GM23338 (cell line): ENCODE results near the gene MIPEP. TPM values are rescaled to one million over a fixed set of nuclear protein-coding genes. Genes with fewer than 3 reads are reported as not detected.

Source experiments
- ATAC-seq: fragments of 200-7000 bp; cut with Tn5 transposase; 3 replicates; pipeline ENCODE4 v1.9.1; 2020
- DNase-seq: peaks from one replicate; pipeline ENCODE4 v3.0.0-alpha.2; 2015; ENCODE audit warnings: low spot score
- H2AFZ ChIP-seq: fragments of 200-600 bp; sonication (generic); 2 replicates; pipeline ENCODE4 v1.8.0; 2016; ENCODE audit warnings: antibody characterized with exemption, mild to moderate bottlenecking, moderate library complexity
- H3F3A ChIP-seq: fragments of 200-600 bp; sonication (generic); replicated peaks from 2 replicates; pipeline ENCODE4 v1.8.0; 2017; ENCODE audit warnings: antibody characterized with exemption, mixed run types, low read depth
- H3K27ac ChIP-seq: fragments of 200-600 bp; sonication (generic); 2 replicates; pipeline ENCODE4 v1.6.1; 2016; ENCODE audit warnings: low read depth
- H3K27me3 ChIP-seq: fragments of 200-600 bp; sonication (generic); 2 replicates; pipeline ENCODE4 v1.8.0; 2016; ENCODE audit warnings: mild to moderate bottlenecking, mixed run types, moderate library complexity; ENCODE audit not compliant: insufficient read depth
- H3K36me3 ChIP-seq: fragments of 200-600 bp; sonication (generic); 2 replicates; pipeline ENCODE4 v1.8.0; 2016; ENCODE audit warnings: mild to moderate bottlenecking; ENCODE audit not compliant: insufficient read depth
- H3K4me1 ChIP-seq: fragments of 200-600 bp; sonication (generic); 2 replicates; pipeline ENCODE4 v1.8.0; 2016; ENCODE audit warnings: mild to moderate bottlenecking, moderate library complexity; ENCODE audit not compliant: insufficient read depth
- H3K4me2 ChIP-seq: fragments of 200-600 bp; sonication (generic); 2 replicates; pipeline ENCODE4 v1.7.1; 2017; ENCODE audit warnings: mixed run types
- H3K4me3 ChIP-seq: fragments of 200-600 bp; sonication (generic); 2 replicates; pipeline ENCODE4 v1.6.1; 2016; ENCODE audit warnings: mixed run types
- H3K79me2 ChIP-seq: fragments of 200-600 bp; sonication (generic); replicated peaks from 2 replicates; pipeline ENCODE4 v1.8.0; 2017; ENCODE audit warnings: mild to moderate bottlenecking; ENCODE audit not compliant: insufficient read depth
- H3K9me2 ChIP-seq: fragments of 200-600 bp; sonication (generic); 2 replicates; pipeline ENCODE4 v1.8.0; 2017; ENCODE audit not compliant: insufficient read depth
- H4K20me1 ChIP-seq: fragments of 200-600 bp; sonication (generic); replicated peaks from 2 replicates; pipeline ENCODE4 v1.8.0; 2017; ENCODE audit warnings: mild to moderate bottlenecking; ENCODE audit not compliant: insufficient read depth
- H3K27ac Mint-ChIP-seq: 2 replicates; pipeline ENCODE4 v1.8.0; 2020; ENCODE audit warnings: inconsistent platforms, mild to moderate bottlenecking, moderate library complexity, mixed read lengths
- H3K27me3 Mint-ChIP-seq: 3 replicates; pipeline ENCODE4 v1.8.0; 2022; ENCODE audit warnings: low read depth, mild to moderate bottlenecking, moderate library complexity, mixed read lengths, inconsistent platforms; ENCODE audit not compliant: insufficient read depth, poor library complexity
- H3K36me3 Mint-ChIP-seq: 3 replicates; pipeline ENCODE4 v1.8.0; 2021; ENCODE audit warnings: low read depth, mild to moderate bottlenecking, inconsistent platforms, moderate library complexity, mixed read lengths
- H3K4me1 Mint-ChIP-seq: 3 replicates; pipeline ENCODE4 v1.8.0; 2020; ENCODE audit warnings: mild to moderate bottlenecking, inconsistent platforms, mixed read lengths
- H3K4me3 Mint-ChIP-seq: 3 replicates; pipeline ENCODE4 v1.8.0; 2021; ENCODE audit warnings: moderate library complexity, mild to moderate bottlenecking, inconsistent platforms, mixed read lengths
- H3K9me3 Mint-ChIP-seq: 3 replicates; pipeline ENCODE4 v1.8.0; 2020; ENCODE audit warnings: moderate library complexity, mild to moderate bottlenecking, inconsistent platforms, mixed read lengths
- CREB1 ChIP-seq: fragments of 250-450 bp; sonication (Bioruptor Pico); IDR thresholded peaks from 2 replicates; pipeline ENCODE4 v1.5.0; 2020; ENCODE audit warnings: low read depth, mild to moderate bottlenecking, moderate library complexity
- CTCF ChIP-seq, 2 experiments: fragments of 200-600 bp in 1 of 2; sonication (generic) in 1 of 2; conservative IDR thresholded peaks; 2 replicates each; pipeline versions ENCODE4 v1.5.1 to v1.6.1; 2016 to 2017; ENCODE audit warnings: antibody characterized with exemption in 2 of 2, low read depth in 2 of 2, mild to moderate bottlenecking in 2 of 2, moderate library complexity in 1 of 2
- ETS1 ChIP-seq: IDR thresholded peaks from 2 replicates; pipeline ENCODE4 v1.6.1; 2016; ENCODE audit warnings: antibody characterized with exemption
- EZH2 ChIP-seq: fragments of 200-600 bp; sonication (generic); IDR thresholded peaks from one replicate; pipeline ENCODE4 v1.8.0; 2017; ENCODE audit warnings: antibody characterized with exemption, mild to moderate bottlenecking, low read depth; ENCODE audit not compliant: unreplicated experiment
- JUNB ChIP-seq: IDR thresholded peaks from one replicate; pipeline ENCODE4 v1.6.1; 2016; ENCODE audit warnings: antibody characterized with exemption; ENCODE audit not compliant: unreplicated experiment
- POLR2AphosphoS5 ChIP-seq: IDR thresholded peaks from 2 replicates; pipeline ENCODE4 v1.6.1; 2016; ENCODE audit warnings: antibody characterized with exemption, low read depth
- REST ChIP-seq: IDR thresholded peaks from one replicate; pipeline ENCODE4 v1.6.1; 2018; ENCODE audit warnings: antibody characterized with exemption; ENCODE audit not compliant: unreplicated experiment
- STAT1 ChIP-seq: IDR thresholded peaks from one replicate; pipeline ENCODE4 v1.6.1; 2016; ENCODE audit warnings: antibody characterized with exemption; ENCODE audit not compliant: unreplicated experiment
- ZNF331 ChIP-seq: fragments of 250-450 bp; sonication (Bioruptor Pico); IDR thresholded peaks from 2 replicates; pipeline ENCODE4 v1.5.0; 2020; ENCODE audit warnings: low read depth, mild to moderate bottlenecking, moderate library complexity
- ZNF462 ChIP-seq: fragments of 250-450 bp; sonication (Bioruptor Pico); IDR thresholded peaks from 2 replicates; pipeline ENCODE4 v1.5.0; 2020; ENCODE audit warnings: mild to moderate bottlenecking, moderate library complexity
- polyA plus RNA-seq: library from polyadenylated mRNA; unstranded; fragments of >200 nt; fragmentation: Nextera tagmentation; extraction: Ambion mirVana; gene quantifications from 2 replicates; pipeline ENCODE4 v1.2.1, GENCODE V29; 2016
- total RNA-seq: library from RNA; depleted of rRNA; stranded (reverse); fragments of >200 nt; shearing (Covaris generic); gene quantifications from 2 replicates; pipeline ENCODE4 v1.2.3, GENCODE V29; 2014

Gene MIPEP
- total and polyA plus RNA-seq, 2 experiments from 2014 or later, result 20.8 to 22.5 TPM

GRCh38 chr13:23861310-23861709 is 27.9 kb downstream of the MIPEP start:
- peaks cover 2% of the 10 kb centered on the region; the same call in 2 of the 3 replicates for H3K36me3 Mint-ChIP-seq
- H3K4me2 ChIP-seq, result no peak overlapping the region
- no peaks in the 10 kb centered on the region for H4K20me1 ChIP-seq
- H3K36me3 ChIP-seq, result no peaks in the 10 kb centered on the region
- no peak for ATAC-seq
- no peak for DNase-seq
- H3K27ac Mint-ChIP-seq, result no peak overlapping the region
- no peak overlapping the region for H3K4me3 Mint-ChIP-seq
- H2AFZ ChIP-seq, result no peak overlapping the region
- TF ChIP-seq CREB1 (CRISPR knock-in tag) (no peak), POLR2AphosphoS5 (no peak)
- no peaks in the 10 kb centered on the region for H3K4me1 ChIP-seq
- no peaks in the 10 kb centered on the region for H3K27me3 Mint-ChIP-seq
- H3F3A ChIP-seq, result no peaks in the 10 kb centered on the region
- H3K79me2 ChIP-seq, result no peaks in the 10 kb centered on the region
- no peak overlapping the region for H3K4me3 ChIP-seq
- no peaks in the 10 kb centered on the region for H3K27me3 ChIP-seq
- no peaks in the 10 kb centered on the region for H3K9me2 ChIP-seq
- H3K4me1 Mint-ChIP-seq, result peaks cover 4% of the 10 kb centered on the region
- no peaks in the 10 kb centered on the region for H3K9me3 Mint-ChIP-seq
- no peak overlapping the region for H3K27ac ChIP-seq

- Histone ChIP-seq H3K4me3 (no peak overlapping the region), H3K27ac (no peak overlapping the region)
- peaks cover 2% of the 10 kb centered on the region; the same call in 2 of the 3 replicates for H3K36me3 Mint-ChIP-seq
- no peak for TF ChIP-seq STAT1
- no peak for TF ChIP-seq CREB1 (CRISPR knock-in tag)
- TF ChIP-seq CTCF (conservative IDR thresholded peaks at IDR 0.05; ENCODE audit: low read depth in 2 of 2), result no peak
- no peak for TF ChIP-seq EZH2
- no peak for TF ChIP-seq REST
- TF ChIP-seq ZNF331, result no peak
- TF ChIP-seq ZNF462, result no peak
- no peak for TF ChIP-seq ETS1
- TF ChIP-seq JUNB, result no peak
These were observed 29.3 kb downstream of the MIPEP start for GRCh38 chr13:23859904-23860303.

More at GRCh38 chr13:23859904-23860303, 29.3 kb downstream of the MIPEP start:
- no peak overlapping the region for H3K4me3 Mint-ChIP-seq
- Histone ChIP-seq H3F3A (no peaks in the 10 kb centered on the region), H3K79me2 (no peaks in the 10 kb centered on the region), H3K4me2 (no peak overlapping the region), H3K9me2 (no peaks in the 10 kb centered on the region), H3K27me3 (no peaks in the 10 kb centered on the region), H3K36me3 (no peaks in the 10 kb centered on the region), H4K20me1 (no peaks in the 10 kb centered on the region), H3K4me1 (no peaks in the 10 kb centered on the region), H2AFZ (no peak overlapping the region)
- no peak for DNase-seq
- H3K9me3 Mint-ChIP-seq, result no peaks in the 10 kb centered on the region
- no peak overlapping the region for H3K27ac Mint-ChIP-seq
- H3K27me3 Mint-ChIP-seq, result no peaks in the 10 kb centered on the region
- ATAC-seq, result no peak
- peaks cover 8% of the 10 kb centered on the region for H3K4me1 Mint-ChIP-seq
